Measurements from ENCODE around the gene FBXW12.
"Not testable (repeated sequence)": the region's sequence is repeated elsewhere in the genome, so short reads cannot be mapped to it uniquely, and the experiment has no call there.

Gene FBXW12

DNA sequence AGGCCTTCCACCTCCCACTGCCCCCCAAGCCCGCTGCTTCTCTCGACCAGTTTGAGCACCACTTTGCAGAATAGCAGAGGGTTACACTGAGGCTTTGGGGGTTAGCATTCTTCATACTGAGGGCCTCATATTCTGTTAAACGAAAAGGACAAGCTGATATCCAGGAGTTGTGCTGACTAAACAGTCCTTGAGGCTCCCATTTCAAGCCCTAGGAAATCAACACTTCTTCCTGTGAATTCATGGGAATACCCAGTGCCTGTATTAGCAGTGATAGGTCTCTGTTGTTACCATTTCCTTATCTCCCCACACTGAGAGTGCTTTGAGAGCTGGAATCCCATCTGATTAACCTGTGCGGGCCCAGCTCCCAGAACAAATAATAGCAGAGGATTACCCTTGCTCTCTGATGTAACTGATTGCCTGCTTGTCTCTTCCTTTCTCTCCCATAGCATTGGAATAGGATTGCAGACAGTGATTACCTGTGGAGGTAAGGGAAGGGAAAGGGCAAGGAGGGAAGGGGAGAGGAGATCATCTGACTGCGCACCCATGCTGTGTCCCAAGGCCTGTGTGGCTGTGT, 930 bp downstream of the FBXW12 start:
- DNase-seq, result no peak

DNA sequence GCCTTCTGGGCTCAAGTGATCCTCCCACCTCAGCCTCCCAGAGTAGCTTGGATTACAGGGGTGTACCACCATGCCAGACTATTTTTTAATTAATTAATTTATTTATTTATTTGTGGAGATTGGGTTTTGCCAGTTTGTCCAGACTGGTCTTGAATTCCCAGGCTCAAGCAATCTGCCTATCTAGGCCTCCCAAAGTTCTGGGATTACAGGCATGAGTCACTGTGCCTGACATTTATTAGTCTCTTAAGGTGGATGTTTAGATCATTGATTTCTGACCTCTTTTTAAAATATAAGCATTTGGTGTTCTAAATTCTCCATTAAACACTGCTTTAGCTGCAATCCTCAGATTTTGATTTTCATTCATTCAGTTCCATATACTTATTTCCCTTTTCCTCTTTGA, 15.6 kb downstream of the FBXW12 start:
- no peak for DNase-seq

DNA sequence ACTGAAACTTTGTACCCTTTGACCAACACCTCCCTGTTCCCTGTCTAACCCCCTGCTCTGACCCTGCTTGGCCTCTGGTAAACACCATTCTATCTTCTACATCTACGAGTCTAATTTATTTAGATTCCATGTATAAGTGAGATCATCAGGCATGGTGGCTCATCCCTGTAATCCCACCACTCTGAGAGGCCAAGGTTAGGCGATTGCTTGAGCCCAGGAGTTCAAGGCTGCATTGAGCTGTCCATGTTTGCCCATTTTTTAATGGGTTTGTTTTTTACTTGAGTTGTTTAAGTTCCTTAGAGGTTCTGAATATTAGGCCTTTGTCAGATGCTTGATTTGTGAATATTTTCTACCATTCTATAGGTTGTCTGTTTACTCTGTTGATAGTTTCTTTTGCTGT, 16.9 kb downstream of the FBXW12 start:
- DNase-seq, result no peak

DNA sequence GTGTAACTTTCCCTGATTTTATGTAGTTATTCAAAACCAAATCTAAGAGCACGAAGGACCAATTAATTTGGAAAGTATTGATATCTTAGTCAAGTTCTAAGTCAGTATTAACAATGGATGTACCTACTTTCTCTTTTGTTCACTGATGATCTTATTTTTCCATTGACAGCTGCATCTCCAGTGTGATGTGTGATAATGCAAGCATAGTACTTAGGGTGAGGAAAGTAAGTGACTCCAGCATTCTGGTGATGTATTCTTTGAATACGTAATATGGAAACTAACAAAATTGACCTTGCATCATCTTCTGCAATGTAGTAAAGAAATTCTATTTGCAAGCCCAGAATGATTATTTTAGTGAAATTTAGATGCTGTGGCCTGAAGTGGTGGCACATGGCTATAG, 22.4 kb downstream of the FBXW12 start:
- DNase-seq, result no peak

DNA sequence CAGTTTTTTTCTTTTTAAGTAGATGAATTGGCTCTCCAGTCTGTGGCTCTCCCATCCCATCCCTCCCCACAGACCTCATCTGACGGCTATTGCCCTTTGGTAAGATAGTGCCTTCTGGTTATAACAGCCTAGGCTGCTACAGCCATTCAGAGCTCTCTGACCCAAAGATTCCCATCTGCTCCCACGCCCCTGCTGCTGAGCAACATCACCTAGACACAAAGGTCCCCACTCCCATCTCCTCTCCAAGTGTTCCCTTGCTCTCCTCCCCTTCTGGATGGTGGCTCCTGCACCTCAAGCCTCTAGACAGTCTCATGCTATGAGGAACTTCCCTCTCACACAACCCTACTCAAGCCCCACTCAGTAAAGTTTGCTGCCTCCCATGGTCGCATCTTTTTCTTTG, 23.7 kb downstream of the FBXW12 start:
- no peak for DNase-seq

DNA sequence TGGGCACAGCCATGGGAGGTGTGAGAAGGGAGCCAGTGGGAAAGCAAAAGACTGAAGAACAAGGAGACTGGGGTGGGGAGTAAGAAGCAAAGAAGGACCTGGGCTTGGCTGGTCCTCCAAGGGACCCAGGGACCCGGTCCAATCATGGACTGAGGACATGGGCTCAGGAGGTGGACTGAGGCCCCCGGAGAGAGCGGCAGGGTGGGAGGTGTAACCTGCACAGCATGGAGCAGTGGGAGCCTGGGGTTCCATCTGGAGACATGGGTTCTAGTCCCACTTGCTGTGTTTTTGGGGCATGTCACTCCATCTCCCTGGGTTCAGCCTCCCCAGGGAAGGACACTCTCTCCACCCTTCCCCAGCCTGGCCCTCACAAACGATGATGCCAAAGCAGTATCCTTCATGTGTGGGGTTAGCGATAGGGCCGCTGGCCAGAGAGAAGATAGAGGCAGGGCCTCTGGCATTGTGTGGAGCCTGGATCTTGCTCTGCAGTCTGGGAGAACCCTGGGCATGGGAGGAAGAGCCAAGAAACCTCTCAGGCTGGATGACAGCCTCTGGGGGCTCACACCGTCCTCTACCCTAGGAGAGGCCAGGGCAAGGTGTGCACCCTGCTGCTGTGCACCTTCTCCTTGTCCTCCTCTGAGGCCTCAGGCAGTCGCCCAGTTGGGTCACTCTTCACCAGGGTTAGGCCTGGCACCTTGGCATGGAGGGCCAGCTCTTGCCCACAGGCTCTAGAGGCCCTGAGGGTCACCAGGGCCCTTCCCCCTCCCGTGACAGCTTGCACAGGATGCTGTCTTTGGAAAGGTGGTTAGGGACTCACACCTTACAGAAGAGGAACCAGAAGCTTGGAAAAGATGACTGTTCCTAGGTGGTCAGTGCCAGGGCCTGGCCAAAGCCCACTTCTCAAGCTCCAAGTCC, 26.0 kb downstream of the FBXW12 start:
- no peak for DNase-seq

DNA sequence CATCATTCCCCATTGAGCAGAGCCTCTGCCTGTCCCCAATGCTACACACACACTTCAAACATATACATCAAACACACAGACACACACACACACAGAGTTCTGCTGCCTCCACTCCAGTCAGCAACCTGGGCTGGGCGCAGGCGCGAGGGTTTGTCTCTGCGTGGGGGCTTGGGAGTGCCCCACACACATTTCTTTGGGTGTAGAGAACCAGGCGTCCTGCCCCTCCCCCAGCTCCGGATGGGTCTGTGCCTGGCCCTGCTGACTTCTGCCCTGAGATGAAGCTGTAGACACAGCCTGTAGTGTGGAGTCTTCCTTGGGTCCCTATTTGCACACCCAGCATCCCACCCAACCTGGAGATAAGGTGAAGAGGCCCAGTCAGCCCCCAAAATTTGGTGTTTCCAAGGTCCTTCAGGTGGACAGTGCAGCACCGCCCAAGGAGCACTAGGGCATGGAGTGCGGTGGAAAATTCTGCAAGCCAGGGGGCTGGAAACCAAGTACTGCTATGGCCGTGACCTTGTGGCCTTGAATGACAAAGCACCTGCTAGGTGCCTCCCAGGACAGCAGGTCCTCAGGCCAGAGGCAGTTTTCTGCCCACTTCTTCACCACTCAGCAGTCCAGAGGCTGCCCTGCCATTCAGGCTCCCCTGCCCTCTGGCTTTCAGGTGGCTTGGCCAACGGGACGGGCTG, 26.8 kb downstream of the FBXW12 start:
- no peak for DNase-seq

DNA sequence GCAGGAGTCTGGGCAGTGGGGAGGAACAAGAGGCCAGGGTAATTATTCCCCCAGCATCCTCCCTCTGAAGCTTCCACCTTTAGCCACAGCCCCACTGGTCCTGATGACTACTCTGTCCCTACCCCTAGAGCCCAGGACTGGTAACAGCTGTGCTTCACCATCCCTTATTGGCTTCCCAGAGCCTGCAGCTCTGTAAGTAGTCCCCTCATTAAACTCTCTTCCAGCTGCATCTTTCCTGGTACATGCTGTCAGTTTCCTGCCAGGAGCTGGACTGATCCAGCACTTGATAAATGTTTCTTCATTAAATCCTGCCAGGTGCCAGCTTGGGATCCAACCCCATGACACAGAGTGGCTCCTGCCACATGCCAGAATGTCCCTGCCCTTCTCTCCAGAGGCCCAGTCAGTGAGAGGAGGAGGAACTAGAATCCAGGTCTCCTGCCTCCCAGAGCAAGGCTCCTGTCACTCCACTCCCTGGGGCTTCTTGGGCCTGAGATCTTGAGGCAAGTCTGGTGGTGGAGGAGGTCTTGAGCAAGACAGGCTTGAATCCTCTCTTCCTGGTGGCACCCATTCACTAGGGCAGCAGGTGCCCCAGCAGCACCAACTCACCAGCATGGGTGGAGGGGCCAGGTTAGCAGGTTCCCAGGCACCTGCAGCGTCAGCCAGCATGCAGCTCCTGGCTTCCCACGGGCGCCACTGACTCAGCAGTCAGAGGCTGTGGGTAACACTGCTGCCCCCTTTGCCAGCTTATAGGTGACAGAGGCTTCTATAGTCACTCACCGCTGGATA, 27.6 kb downstream of the FBXW12 start:
- no peak for DNase-seq

DNA sequence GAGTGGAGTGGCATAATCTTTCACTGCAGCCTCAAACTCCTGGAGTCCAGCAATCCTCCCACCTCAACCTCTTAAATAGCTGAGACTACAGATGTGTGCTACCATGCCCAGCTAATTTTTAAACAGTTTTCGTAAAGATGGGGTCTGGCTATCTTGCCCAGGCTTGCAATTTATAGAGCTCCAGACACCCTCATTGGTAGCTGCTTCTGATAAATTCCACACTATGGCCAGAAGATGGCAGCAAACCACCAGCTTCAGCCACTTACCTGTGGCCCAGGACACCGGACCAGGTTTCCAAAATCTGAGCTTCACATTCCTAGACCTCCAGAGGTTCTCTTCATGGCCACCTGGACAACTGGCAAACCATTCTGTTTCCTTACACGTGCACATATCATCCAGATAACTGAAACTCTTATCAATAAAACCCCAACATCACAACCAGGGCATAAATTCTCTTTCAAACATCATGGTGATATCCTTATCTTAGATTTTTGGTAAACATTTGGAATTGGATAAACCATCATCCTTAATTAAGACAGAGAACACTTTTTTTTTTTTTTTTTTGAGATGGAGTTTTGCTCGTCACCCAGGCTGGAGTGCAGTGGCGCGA, 28.9 kb downstream of the FBXW12 start:
- peak; percentile 75 for DNase-seq

DNA sequence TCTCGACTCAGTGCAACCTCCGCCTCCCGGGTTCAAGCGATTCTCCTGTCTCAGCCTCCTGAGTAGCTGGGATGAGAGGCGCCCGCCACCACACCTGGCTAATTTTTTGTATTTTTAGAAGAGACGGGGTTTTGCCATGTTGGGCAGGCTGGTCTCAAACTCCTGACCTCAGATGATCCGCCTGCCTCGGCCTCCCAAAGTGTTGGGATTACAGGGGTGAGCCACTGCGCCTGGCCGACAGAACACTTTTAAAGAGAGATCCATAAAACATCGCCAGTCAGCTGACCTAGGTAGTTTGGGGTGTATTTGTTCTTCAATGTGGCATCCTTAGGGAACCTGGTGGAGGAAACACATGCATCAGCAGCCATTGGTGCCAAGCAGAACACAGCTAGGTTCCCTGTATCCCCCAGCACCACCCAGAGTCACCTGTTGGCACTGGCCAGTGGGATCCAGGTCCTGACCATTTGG, 29.4 kb downstream of the FBXW12 start:
- DNase-seq, result not testable (repeated sequence)

DNA sequence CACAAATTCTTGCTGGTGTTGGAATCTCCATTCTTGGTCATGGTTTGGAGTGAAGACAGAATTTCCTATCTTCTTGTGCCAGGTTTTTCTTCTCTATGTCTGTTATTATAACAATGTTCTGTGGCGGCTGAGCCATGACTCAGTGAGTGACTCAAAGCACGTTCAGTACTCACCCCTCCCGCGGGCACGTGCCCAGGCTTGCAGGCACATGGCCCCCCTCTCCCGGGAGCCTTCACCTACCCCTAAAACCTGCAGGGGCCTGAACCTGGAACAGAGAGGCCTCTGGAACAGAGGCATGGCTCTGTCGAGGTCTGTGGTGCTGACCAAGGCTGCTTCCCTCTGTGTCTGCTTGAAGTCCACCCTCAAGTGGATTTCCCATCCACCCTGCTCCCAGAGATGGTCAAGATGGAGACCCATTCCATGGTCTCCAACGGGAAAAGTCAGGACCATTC, 30.3 kb downstream of the FBXW12 start:
- DNase-seq, result peak; percentile 17

DNA sequence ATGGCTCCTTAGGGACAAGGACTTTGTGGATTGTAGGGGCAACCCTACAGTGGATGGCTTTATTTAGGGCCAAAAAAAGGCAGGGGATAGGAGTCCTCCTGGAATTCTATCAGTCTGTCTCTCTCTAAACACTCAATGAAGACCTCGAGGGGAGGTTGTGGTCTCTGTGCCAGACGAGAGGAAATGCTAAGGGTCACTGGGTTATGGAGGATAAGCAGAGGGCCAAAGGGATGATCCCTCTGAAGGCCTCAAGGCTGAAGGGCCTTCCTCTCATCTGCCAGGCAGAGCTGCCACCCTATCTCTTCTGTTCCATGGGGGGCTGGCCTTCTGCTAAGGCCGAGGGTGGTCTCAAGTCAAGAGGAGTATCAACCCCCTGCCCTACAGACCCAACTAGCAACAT, 30.9 kb downstream of the FBXW12 start:
- no peak for DNase-seq

DNA sequence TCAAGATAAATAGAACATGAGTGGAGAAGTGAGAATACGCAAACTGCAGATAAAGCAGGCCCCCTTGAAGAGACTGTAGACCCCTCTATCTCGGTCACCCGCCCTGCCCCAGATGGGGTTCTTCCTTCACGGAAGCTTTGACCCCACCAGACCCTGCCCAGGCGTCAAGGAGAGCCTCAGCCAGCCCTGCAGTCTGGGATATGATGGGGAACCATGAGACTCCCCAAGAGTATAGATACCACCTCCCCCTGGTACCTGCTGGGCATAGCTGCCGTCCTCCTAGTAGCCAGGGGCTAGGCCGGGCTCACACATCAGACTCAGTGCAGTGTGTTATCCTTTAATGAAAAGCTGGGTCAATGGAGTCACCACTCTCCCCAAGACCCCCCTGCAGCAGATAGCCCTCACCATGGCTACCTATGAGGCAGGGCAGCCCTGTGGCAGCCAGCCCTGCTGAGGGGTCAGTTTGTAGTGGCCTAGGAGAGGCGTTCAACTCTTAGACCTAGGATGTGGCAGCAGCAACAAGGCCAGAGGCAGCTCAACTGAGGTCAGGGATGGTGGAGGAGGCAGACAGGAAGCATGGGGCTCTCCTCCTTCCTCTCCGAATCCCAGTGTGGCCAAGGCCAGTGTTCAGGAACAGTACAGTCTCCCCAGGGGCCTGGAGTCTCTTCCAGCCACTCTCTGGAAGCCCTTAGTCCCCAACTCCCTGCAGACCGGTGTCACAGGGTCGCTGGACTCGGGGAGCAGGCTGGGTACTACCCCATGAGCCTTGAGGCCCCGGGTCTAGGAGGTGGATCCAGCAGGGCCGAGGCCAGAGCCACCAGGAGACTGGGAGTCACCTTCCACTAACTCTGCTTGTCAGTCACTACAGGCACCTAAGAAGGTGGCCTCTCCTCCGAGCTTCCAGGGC, 31.8 kb downstream of the FBXW12 start:
- DNase-seq, result no peak

DNA sequence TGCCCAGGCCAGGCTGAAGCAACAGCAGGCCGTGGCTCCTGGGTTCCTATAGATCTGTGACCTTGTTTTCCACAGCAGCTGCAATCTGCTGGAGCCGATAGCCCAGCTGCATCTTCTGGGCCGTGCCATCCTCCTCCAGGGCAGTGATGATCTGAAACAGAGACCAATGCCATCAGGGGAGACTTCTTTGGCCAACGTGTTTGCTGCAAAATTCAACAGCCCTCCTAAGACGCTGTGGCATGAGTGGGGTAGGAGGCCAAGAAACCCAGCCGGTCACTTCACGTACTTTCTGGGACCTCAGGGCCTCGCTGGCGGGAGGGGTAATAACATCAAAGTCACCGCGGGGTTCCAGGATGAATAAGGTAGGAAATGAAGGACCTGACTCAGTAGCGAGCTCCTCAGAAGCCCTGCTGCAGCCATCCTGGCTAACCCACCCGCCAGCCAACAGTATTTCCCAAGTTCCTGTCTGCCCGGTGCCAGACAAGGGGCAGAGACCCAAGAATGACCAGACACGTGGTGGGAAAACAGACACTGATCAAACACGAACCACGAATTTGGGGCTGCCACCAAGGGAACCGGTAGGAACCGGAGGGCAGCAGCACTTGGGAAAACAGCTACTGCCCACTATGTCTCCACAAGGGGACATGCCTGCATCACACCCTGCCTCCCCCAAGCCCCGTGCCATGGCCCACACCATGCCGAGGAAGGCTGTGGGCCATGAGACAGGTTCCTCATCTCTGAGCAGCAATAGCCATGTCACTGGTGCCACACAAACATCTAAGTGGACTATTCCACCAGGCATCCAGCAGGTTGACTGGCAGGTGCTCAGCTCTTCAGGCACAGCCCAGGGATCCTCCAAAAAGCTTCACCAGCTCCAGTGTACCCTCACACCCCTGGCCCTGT, 32.7 kb downstream of the FBXW12 start:
- DNase-seq, result no peak

DNA sequence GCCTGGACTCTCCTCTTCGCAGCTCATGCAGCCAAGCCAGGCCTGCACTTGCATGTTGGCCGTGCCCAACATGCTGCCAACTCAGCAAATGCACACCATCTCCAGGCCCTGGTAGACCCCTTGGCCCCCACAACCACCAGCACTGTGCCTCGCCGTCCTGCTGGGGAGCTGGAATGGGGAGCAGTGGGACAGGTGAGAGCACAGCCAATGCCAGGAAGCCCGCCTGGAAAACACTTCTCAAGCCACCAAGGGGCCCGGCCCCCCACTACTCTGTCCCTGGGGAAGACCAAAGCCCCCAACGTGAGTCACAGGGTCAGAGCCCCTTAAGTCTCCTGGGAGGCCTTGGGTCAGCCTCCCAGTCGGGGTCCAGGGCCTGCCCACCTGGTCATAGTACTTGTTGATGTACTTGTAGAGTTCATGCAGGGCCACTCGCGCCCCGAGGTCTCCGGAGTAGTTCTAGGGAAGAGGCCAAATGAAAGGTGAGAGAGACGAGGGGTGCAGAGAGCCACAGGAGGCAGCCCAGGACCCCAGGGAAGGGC, 33.4 kb downstream of the FBXW12 start:
- no peak for DNase-seq

DNA sequence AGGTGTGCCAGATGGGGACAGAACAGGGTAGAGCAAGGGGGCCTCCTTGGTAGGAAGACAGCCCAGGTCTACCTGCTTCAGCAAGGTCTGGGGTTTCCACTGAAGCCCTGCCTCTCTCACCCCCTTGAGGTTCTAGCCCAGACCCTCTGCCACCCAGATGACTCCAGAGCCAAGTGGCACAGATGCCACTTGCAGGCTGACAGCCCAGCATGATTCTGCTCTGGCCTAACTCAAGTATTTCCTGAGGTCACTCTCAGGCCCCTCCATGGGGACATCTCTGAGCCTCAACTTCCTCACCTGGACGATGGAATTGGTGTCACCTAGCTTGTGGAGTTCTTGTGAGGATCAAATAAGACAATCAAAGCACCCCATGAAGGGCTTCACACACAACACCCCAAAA, 34.0 kb downstream of the FBXW12 start:
- no peak for DNase-seq

DNA sequence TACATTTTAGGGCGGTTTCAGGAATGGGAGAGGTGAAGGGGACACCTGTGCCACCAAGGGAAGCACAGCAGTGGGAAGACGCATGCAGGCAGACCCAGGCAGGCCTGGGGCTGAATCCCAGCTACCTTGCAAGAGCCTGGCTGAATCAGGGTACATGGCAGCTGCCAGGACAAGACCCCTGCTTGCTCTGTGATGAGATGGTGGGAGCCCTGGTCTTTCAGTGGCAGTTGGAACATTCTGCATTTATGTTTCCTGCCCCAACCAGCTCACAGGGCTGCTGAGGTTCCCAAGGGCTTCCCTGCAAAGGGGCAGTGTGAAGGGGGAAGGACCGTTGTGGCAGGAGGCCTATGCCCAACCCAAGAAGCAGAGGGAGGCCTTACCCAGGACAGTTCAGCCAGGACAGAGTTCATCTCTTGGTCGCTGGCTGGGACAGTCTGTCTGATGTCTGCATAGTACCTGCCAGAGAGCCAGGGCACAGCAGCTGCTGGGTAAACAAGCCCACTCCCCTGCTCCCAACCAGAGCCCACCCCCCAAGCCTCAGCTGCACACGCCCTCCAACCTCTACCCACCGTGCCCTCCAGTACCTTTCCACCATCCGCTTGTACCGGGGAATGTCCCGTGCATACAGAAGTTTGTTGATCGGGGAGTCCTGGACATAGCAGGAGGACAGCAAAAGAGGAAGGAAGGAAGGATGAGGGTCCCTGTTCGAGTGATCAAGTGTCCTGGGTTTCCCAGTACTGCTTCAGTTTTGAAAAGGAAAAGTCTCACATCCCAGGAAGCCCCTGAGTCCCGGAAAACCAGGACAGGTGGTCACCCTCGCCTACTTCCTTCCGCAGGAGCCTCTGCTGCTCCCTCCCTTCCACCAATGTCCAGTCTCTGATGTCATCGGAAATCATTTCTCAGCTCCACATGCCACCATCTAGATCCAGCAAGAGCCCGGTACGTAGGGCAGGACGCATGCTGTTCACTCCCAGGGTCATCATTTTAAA, 34.7 kb downstream of the FBXW12 start:
- no peak for DNase-seq

DNA sequence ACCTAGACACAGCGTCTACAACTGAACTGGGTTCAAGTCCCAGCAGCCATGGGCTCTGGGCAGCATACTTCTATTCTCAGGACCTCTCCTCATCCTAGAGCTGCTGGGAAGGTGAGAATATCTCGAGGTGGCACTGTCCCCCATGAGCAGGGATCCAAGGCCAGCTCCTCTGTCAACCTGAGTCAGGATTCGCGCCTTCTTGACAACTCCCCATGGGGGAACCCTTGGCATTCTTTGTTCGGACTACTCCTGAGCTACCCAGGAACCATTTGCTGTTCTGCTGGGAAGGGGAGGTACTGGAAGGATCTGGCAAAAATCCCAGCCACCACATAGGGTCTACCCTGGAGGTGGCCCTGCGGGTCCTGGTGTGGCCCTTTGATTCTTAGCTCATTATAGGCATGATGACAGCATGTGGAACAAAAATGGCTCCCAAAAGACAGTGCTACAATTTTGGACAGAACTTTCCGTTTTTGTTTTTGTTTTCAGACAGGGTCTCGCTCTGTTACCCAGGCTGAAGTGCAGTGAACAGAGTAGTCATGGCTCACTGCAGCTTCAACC, 35.6 kb downstream of the FBXW12 start:
- no peak for DNase-seq

All from hematopoietic multipotent progenitor cell treated with erythropoietin and hydrocortisone succinate and interleukin-3 and kit ligand, for 8 days (in vitro differentiated cells).